NCI-H2107 treated with DMSO at 0.1 percent for 48 hours (cell line): ENCODE measurements around the gene FAM118B.
A peak's percentile ranks its signal among the peaks of the same experiment; 100 is the strongest.
"Not testable (repeated sequence)": the region's sequence is repeated elsewhere in the genome, so short reads cannot be mapped to it uniquely, and the experiment has no call there.

Source experiments
- DNase-seq: peaks from one replicate; lab custom pipeline; 2025; ENCODE audit not compliant: unreplicated experiment; lab: John Stamatoyannopoulos, UW

The FAM118B gene

GRCh38 chr11:126308771-126309170 lies 97.2 kb downstream of the FAM118B start:
- not testable (repeated sequence) for DNase-seq

GRCh38 chr11:126310200-126310991 lies 98.8 kb downstream of the FAM118B start:
- peak; percentile 0 for DNase-seq

GRCh38 chr11:126310992-126311310 lies 99.4 kb downstream of the FAM118B start:
- no peak for DNase-seq

GRCh38 chr11:126311401-126312291 lies 100.1 kb downstream of the FAM118B start:
- DNase-seq, result no peak
